Smooth muscle cell (in vitro differentiated cells): ENCODE data around the gene OR5B21. TPM values are rescaled to one million over a fixed set of nuclear protein-coding genes. Genes with fewer than 3 reads are reported as not detected.

Experiments used
- DNase-seq: peaks from one replicate; lab custom pipeline; 2025; ENCODE audit not compliant: unreplicated experiment; lab: John Stamatoyannopoulos, UW
- H2AFZ ChIP-seq: fragments of 200-600 bp; sonication (generic); 2 replicates; pipeline ENCODE4 v1.6.0; 2016; ENCODE audit warnings: antibody characterized with exemption, low read depth, mild to moderate bottlenecking
- H3F3A ChIP-seq: fragments of 200-600 bp; sonication (generic); 2 replicates; pipeline ENCODE4 v1.6.0; 2017; ENCODE audit warnings: antibody characterized with exemption, low read depth
- H3K27ac ChIP-seq: fragments of 200-600 bp; sonication (generic); 2 replicates; pipeline ENCODE4 v1.5.1; 2016; ENCODE audit warnings: low read depth, mild to moderate bottlenecking
- H3K27me3 ChIP-seq: fragments of 200-600 bp; sonication (generic); 2 replicates; pipeline ENCODE4 v1.6.1; 2016; ENCODE audit warnings: low read depth, mild to moderate bottlenecking
- H3K36me3 ChIP-seq: fragments of 200-600 bp; sonication (generic); 2 replicates; pipeline ENCODE4 v1.5.1; 2016; ENCODE audit warnings: low read depth
- H3K4me1 ChIP-seq: fragments of 200-600 bp; sonication (generic); 2 replicates; pipeline ENCODE4 v1.5.1; 2016; ENCODE audit warnings: low read depth
- H3K4me2 ChIP-seq: fragments of 200-600 bp; sonication (generic); 2 replicates; pipeline ENCODE4 v1.6.0; 2016; ENCODE audit warnings: mild to moderate bottlenecking
- H3K4me3 ChIP-seq: fragments of 200-600 bp; sonication (generic); 2 replicates; pipeline ENCODE4 v1.5.1; 2016; ENCODE audit warnings: mild to moderate bottlenecking
- H3K79me2 ChIP-seq: fragments of 200-600 bp; sonication (generic); 2 replicates; pipeline ENCODE4 v1.6.0; 2016; ENCODE audit warnings: low read depth, mild to moderate bottlenecking
- H3K9ac ChIP-seq: fragments of 200-600 bp; sonication (generic); 2 replicates; pipeline ENCODE4 v1.6.0; 2016; ENCODE audit warnings: low read depth
- H3K9me3 ChIP-seq: fragments of 200-600 bp; sonication (generic); replicated peaks from 2 replicates; pipeline ENCODE4 v1.5.1; 2016; ENCODE audit warnings: low read depth
- H4K20me1 ChIP-seq: fragments of 200-600 bp; sonication (generic); 2 replicates; pipeline ENCODE4 v1.6.0; 2016; ENCODE audit warnings: low read depth
- CTCF ChIP-seq: fragments of 200-600 bp; sonication (generic); IDR thresholded peaks from 2 replicates; pipeline ENCODE4 v1.5.1; 2017; ENCODE audit warnings: borderline replicate concordance, mild to moderate bottlenecking, antibody characterized with exemption; ENCODE audit not compliant: insufficient read depth, poor library complexity, severe bottlenecking
- WGBS: methylation state at CpG from one replicate; pipeline ENCODE4 v1.1.7; 2016; ENCODE audit warnings: low lambda C conversion rate; 5-methylcytosine and 5-hydroxymethylcytosine counted together
- polyA plus RNA-seq: library from polyadenylated mRNA; unstranded; fragments of >200 nt; fragmentation: Nextera tagmentation; extraction: Ambion mirVana; gene quantifications from 2 replicates; pipeline ENCODE4 v1.2.1, GENCODE V29; 2016
- total RNA-seq: library from RNA; depleted of rRNA; stranded (reverse); fragments of >200 nt; gene quantifications from 2 replicates; pipeline ENCODE4 v1.2.3, GENCODE V29; 2014

Gene OR5B21
- total and polyA plus RNA-seq, 2 experiments from 2014 or later, result not detected

DNA sequence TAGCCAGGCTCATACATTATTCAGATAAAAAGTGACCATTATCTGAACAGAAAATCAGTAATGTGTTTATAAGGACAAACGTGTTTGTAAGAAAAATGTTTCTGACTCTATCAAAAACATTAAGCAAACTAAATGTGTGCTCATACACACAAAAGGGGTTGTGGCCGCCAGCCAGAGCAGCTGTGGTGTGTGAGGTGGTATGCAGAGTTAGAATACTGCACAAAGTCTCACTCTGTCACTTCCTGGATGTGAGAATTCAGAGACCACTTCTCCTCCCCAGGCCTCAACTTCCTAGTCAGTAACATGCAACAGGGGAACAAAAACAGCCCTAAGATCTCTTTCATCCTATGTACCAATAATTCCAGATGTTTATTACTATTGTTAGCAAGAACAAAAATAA lies 9.4 kb downstream of the OR5B21 start:
- H3K4me1 ChIP-seq, result no peaks in the 10 kb centered on the region
- 58% methylated on average over 2 of the region's 2 CpGs for WGBS
- H2AFZ ChIP-seq, result no peak overlapping the region
- no peaks in the 10 kb centered on the region for H3K79me2 ChIP-seq
- no peak for DNase-seq
- H3K27ac ChIP-seq, result no peak overlapping the region
- TF ChIP-seq CTCF, result no peak
- H3K4me2 ChIP-seq, result no peak overlapping the region
- no peak overlapping the region for H3K9ac ChIP-seq
- H3K36me3 ChIP-seq, result no peaks in the 10 kb centered on the region
- H4K20me1 ChIP-seq, result no peaks in the 10 kb centered on the region
- H3K9me3 ChIP-seq, result no peaks in the 10 kb centered on the region
- H3K27me3 ChIP-seq, result no peaks in the 10 kb centered on the region
- no peaks in the 10 kb centered on the region for H3F3A ChIP-seq
- no peak overlapping the region for H3K4me3 ChIP-seq

- H2AFZ ChIP-seq, result no peak overlapping the region
- no peak overlapping the region for H3K27ac ChIP-seq
- H3K4me2 ChIP-seq, result no peak overlapping the region
- no peaks in the 10 kb centered on the region for H3K4me1 ChIP-seq
- no peaks in the 10 kb centered on the region for H3K79me2 ChIP-seq
- no peak overlapping the region for H3K9ac ChIP-seq
- H3F3A ChIP-seq, result no peaks in the 10 kb centered on the region
- H3K4me3 ChIP-seq, result no peak overlapping the region
- no peak for TF ChIP-seq CTCF
- WGBS, result 90% methylated on average over 2 of the region's 2 CpGs
- no peaks in the 10 kb centered on the region for H4K20me1 ChIP-seq
- no peak for DNase-seq
- H3K9me3 ChIP-seq, result no peaks in the 10 kb centered on the region
- no peaks in the 10 kb centered on the region for H3K27me3 ChIP-seq
- H3K36me3 ChIP-seq, result no peaks in the 10 kb centered on the region
These were observed 10.0 kb downstream of the OR5B21 start for GRCh38 chr11:58497951-58498350.

DNA sequence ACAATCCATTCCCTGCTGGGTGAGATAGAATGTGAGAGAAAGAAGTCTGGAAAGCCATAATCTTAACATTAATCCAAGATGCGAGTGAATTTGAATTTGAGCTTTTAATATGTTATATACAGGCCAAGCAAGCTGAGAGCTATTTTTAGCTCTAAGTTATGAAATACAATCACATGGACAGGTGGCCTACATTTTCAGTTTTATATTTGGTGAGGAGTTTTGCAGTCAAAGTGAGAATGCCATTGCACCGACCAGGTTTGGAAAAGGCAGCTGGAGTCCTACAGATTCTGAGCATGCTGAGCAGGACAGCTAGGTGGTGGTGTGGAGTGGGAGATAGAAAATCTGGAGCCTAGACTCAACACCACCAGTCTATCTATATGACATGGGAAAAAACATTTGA lies 12.0 kb downstream of the OR5B21 start:
- Histone ChIP-seq H3K4me1 (no peaks in the 10 kb centered on the region), H4K20me1 (no peaks in the 10 kb centered on the region), H3K79me2 (no peaks in the 10 kb centered on the region), H3F3A (no peaks in the 10 kb centered on the region), H2AFZ (no peak overlapping the region), H3K27ac (no peak overlapping the region), H3K36me3 (no peaks in the 10 kb centered on the region), H3K4me2 (no peak overlapping the region), H3K9ac (no peak overlapping the region), H3K4me3 (no peak overlapping the region), H3K9me3 (no peaks in the 10 kb centered on the region), H3K27me3 (no peaks in the 10 kb centered on the region)
- TF ChIP-seq CTCF, result no peak
- DNase-seq, result no peak
- WGBS, result 89% methylated on average over 2 of the region's 2 CpGs

DNA sequence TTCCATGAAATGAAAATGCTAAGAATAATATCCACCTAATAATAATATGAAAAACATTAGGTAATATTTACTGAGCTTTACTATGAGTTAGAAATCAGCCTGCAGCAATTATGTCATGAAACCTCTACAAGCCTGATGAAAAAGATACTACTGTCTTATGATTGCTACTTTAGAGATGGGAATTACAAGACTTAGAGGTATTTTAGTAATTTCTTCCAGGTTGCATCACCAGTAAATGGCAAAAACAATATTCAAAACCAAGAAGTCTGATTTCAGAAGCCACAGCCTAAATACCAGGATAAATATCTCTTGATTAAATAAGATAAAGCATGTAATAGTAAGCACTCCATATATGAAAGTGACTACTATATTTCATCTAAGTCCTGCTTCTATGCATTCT lies 13.8 kb downstream of the OR5B21 start:
- Histone ChIP-seq H3K4me1 (no peaks in the 10 kb centered on the region), H3K4me2 (no peak overlapping the region), H3K36me3 (no peaks in the 10 kb centered on the region), H3K4me3 (no peak overlapping the region), H3K27ac (no peak overlapping the region), H3K9ac (no peak overlapping the region), H4K20me1 (no peaks in the 10 kb centered on the region), H3K9me3 (no peaks in the 10 kb centered on the region), H3F3A (no peaks in the 10 kb centered on the region), H3K27me3 (no peaks in the 10 kb centered on the region), H3K79me2 (no peaks in the 10 kb centered on the region), H2AFZ (no peak overlapping the region)
- no peak for TF ChIP-seq CTCF
- DNase-seq, result no peak
